Astrocyte (in vitro differentiated cells and primary cell): ENCODE results near the gene ZNF780B. TPM values are rescaled to one million over a fixed set of nuclear protein-coding genes. Genes with fewer than 3 reads are reported as not detected.

ENCODE experiments used
- DNase-seq: peaks from one replicate; pipeline ENCODE4 v3.0.0-alpha.2; 2010; ENCODE audit warnings: low read depth
- FAIRE-seq: peaks from 2 replicates; lab custom pipeline; 2011; peaks lifted over from hg19 to GRCh38; lab: Jason Lieb, UNC
- H2AFZ ChIP-seq: 2 replicates; pipeline ENCODE4 v1.6.0; 2012; ENCODE audit warnings: low read depth, low read length, inconsistent platforms
- H3K27ac ChIP-seq: 2 replicates; pipeline ENCODE4 v1.5.1; 2011; ENCODE audit warnings: low read depth, low read length, inconsistent platforms
- H3K27me3 ChIP-seq: 2 replicates; pipeline ENCODE4 v1.6.0; 2011; ENCODE audit warnings: low read length, inconsistent platforms; ENCODE audit not compliant: insufficient read depth
- H3K36me3 ChIP-seq: 2 replicates; pipeline ENCODE4 v1.5.1; 2011; ENCODE audit warnings: low read length, inconsistent platforms; ENCODE audit not compliant: insufficient read depth
- H3K4me1 ChIP-seq: 2 replicates; pipeline ENCODE4 v1.5.1; 2011; ENCODE audit warnings: low read length, inconsistent platforms; ENCODE audit not compliant: insufficient read depth
- H3K4me2 ChIP-seq: 2 replicates; pipeline ENCODE4 v1.6.0; 2012; ENCODE audit warnings: low read length, inconsistent platforms
- H3K4me3 ChIP-seq: 2 replicates; pipeline ENCODE4 v1.5.1; 2011; ENCODE audit warnings: low read depth, mild to moderate bottlenecking, low read length, inconsistent platforms; ENCODE audit not compliant: insufficient read depth
- H3K79me2 ChIP-seq: 2 replicates; pipeline ENCODE4 v1.6.0; 2012; ENCODE audit warnings: mild to moderate bottlenecking, low read length, inconsistent platforms; ENCODE audit not compliant: insufficient read depth
- H3K9ac ChIP-seq: 2 replicates; pipeline ENCODE4 v1.6.0; 2012; ENCODE audit warnings: mild to moderate bottlenecking, low read length, inconsistent platforms
- H3K9me3 ChIP-seq: 2 replicates; pipeline ENCODE4 v1.5.1; 2012; ENCODE audit warnings: low read depth, mild to moderate bottlenecking, low read length, inconsistent platforms; ENCODE audit not compliant: insufficient read depth
- H4K20me1 ChIP-seq: 2 replicates; pipeline ENCODE4 v1.6.0; 2012; ENCODE audit warnings: low read length, inconsistent platforms; ENCODE audit not compliant: insufficient read depth
- H3K27ac Mint-ChIP-seq: one replicate; pipeline ENCODE4 v1.8.0; 2021; ENCODE audit warnings: mild to moderate bottlenecking, mixed read lengths; ENCODE audit not compliant: unreplicated experiment
- H3K27me3 Mint-ChIP-seq: one replicate; pipeline ENCODE4 v1.8.0; 2021; ENCODE audit warnings: low read depth, mixed read lengths; ENCODE audit not compliant: unreplicated experiment
- H3K36me3 Mint-ChIP-seq: one replicate; pipeline ENCODE4 v1.8.0; 2021; ENCODE audit warnings: low read depth, mixed read lengths; ENCODE audit not compliant: unreplicated experiment
- H3K4me1 Mint-ChIP-seq: one replicate; pipeline ENCODE4 v1.8.0; 2021; ENCODE audit warnings: low read depth, mixed read lengths; ENCODE audit not compliant: unreplicated experiment
- H3K4me3 Mint-ChIP-seq: one replicate; pipeline ENCODE4 v1.8.0; 2021; ENCODE audit warnings: mild to moderate bottlenecking, moderate library complexity, mixed read lengths; ENCODE audit not compliant: unreplicated experiment
- H3K9me3 Mint-ChIP-seq: one replicate; pipeline ENCODE4 v1.8.0; 2021; ENCODE audit warnings: mild to moderate bottlenecking, mixed read lengths; ENCODE audit not compliant: unreplicated experiment
- EZH2 ChIP-seq: IDR thresholded peaks from 2 replicates; pipeline ENCODE4 v1.6.1; 2012; ENCODE audit warnings: mild to moderate bottlenecking, low read length, inconsistent platforms; ENCODE audit not compliant: insufficient read depth
- total RNA-seq: library from RNA; stranded (reverse); gene quantifications from 2 replicates; pipeline ENCODE4 v1.2.1, GENCODE V29; 2021
- TF ChIP-seq, protein P1 (sequence below): IDR thresholded peaks from 2 replicates; pipeline ENCODE4 v1.5.1; 2011; ENCODE audit warnings: low read depth, mild to moderate bottlenecking, inconsistent platforms, low read length, moderate library complexity; ENCODE audit not compliant: insufficient read depth

Gene ZNF780B
- total RNA-seq, 1 donor from 2014 or later = 12.0 TPM

DNA sequence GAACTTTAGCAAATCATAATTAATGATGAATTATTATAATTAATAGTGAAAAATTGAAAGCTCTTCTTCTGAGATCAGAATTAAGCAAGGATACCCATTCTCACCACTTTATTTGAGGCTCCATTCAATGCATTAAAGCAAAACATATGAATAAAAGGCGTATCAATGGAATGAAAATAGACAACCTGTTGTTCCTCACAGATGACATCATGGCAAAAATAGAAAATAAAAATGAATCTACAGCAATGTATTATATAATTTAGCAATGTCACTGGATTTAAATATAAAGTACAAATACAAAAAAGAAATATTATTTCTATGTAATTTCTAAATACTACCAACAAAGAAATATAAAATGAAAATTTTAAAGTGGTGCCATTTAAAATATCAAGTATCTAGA lies 45.8 kb upstream of the ZNF780B start:
- Mint-ChIP-seq H3K4me3 (no peak overlapping the region), H3K4me1 (no peaks in the 10 kb centered on the region), H3K36me3 (no peaks in the 10 kb centered on the region), H3K9me3 (no peaks in the 10 kb centered on the region), H3K27me3 (peaks cover 19% of the 10 kb centered on the region), H3K27ac (no peak overlapping the region)
- Histone ChIP-seq H3K4me2 (no peak overlapping the region), H3K79me2 (no peaks in the 10 kb centered on the region), H3K27ac (no peak overlapping the region), H3K36me3 (no peaks in the 10 kb centered on the region), H3K27me3 (no peaks in the 10 kb centered on the region), H3K4me3 (no peak overlapping the region), H3K4me1 (no peaks in the 10 kb centered on the region), H4K20me1 (no peaks in the 10 kb centered on the region), H2AFZ (no peak overlapping the region), H3K9ac (no peak overlapping the region), H3K9me3 (no peaks in the 10 kb centered on the region)
- FAIRE-seq = no peak
- no peak for DNase-seq
- TF ChIP-seq, protein P1, sequence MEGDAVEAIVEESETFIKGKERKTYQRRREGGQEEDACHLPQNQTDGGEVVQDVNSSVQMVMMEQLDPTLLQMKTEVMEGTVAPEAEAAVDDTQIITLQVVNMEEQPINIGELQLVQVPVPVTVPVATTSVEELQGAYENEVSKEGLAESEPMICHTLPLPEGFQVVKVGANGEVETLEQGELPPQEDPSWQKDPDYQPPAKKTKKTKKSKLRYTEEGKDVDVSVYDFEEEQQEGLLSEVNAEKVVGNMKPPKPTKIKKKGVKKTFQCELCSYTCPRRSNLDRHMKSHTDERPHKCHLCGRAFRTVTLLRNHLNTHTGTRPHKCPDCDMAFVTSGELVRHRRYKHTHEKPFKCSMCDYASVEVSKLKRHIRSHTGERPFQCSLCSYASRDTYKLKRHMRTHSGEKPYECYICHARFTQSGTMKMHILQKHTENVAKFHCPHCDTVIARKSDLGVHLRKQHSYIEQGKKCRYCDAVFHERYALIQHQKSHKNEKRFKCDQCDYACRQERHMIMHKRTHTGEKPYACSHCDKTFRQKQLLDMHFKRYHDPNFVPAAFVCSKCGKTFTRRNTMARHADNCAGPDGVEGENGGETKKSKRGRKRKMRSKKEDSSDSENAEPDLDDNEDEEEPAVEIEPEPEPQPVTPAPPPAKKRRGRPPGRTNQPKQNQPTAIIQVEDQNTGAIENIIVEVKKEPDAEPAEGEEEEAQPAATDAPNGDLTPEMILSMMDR = no peak
- no peak for TF ChIP-seq EZH2

DNA sequence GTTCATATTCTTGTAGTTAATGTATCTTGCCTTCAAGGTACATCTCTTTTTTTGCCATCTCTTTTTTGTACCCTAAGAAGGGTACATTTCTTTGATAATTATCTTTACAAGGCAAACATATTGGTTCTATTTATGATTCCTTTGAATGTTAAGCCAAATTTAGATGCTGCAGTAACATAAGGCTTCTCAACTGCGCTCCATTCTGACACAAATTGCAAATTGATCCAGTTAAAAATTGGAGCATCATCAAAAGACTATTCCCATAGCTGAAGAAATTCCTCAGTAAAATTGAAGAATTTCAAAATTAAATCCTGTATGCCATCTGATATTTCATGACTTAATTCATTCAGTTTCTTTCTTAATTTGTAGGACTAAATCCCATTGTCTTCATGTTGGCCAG lies 37.4 kb upstream of the ZNF780B start:
- Histone ChIP-seq H3K4me3 (no peak overlapping the region), H3K27ac (no peak overlapping the region), H3K4me1 (peaks cover 9% of the 10 kb centered on the region), H2AFZ (no peak overlapping the region), H3K4me2 (no peak overlapping the region), H3K79me2 (peaks cover 18% of the 10 kb centered on the region), H3K36me3 (no peaks in the 10 kb centered on the region), H4K20me1 (peaks cover 3% of the 10 kb centered on the region), H3K9me3 (no peaks in the 10 kb centered on the region), H3K27me3 (no peaks in the 10 kb centered on the region), H3K9ac (no peak overlapping the region)
- H3K9me3 Mint-ChIP-seq = peaks cover 6% of the 10 kb centered on the region
- H3K36me3 Mint-ChIP-seq = no peaks in the 10 kb centered on the region
- peaks cover 2% of the 10 kb centered on the region for H3K27me3 Mint-ChIP-seq
- FAIRE-seq (no peak), DNase-seq (no peak)
- peaks cover 4% of the 10 kb centered on the region for H3K4me1 Mint-ChIP-seq
- H3K4me3 Mint-ChIP-seq = no peak overlapping the region
- H3K27ac Mint-ChIP-seq = no peak overlapping the region
- no peak for TF ChIP-seq EZH2
- TF ChIP-seq, protein P1 = no peak

DNA sequence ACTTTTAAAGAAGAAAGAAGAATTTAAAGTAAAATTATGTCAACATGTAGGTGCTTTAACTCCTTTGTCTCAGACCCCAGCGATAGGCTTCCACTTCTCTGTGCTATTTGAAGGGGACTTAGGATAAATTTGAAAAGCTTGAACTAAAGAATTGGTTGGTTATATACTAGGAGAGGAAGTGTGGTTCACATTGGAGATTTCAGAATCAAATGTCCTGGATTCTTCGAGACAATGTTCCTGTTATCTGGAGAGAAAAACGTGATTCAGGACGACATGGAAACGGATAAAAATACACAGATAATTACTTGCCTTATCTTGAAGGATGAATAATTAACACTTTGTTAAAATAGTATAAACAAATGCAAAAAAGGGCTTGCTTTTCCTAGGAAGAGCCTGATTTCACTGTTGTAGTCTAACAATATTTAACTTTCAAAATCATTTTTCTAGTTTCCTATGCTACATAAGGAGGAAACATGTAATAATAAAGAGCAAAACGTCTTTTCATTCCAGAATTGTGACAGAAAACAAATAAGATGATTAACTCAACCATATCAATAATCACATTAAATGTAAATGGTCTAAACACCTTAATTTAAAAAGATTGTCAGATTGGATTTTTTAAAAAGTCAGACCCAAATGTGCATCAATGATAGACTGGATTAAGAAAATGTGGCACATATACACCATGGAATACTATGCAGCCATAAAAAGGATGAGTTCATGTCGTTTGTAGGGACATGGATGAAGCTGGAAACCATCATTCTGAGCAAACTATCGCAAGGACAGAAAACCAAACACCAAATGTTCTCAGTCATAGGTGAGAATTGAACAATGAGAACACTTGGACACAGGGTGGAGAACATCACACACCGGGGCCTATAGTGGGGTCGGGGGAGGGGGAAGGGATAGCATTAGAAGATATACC lies 35.4 kb upstream of the ZNF780B start:
- Histone ChIP-seq H3K27ac (peak overlapping the region; percentile 73), H3K27me3 (no peaks in the 10 kb centered on the region), H3K9ac (peak overlapping the region; percentile 90), H3K9me3 (no peaks in the 10 kb centered on the region), H3K4me1 (peaks cover 9% of the 10 kb centered on the region), H2AFZ (peak overlapping the region; percentile 97), H4K20me1 (peaks cover 8% of the 10 kb centered on the region), H3K4me3 (peak overlapping the region; percentile 82), H3K4me2 (peak overlapping the region; percentile 97), H3K79me2 (peaks cover 27% of the 10 kb centered on the region), H3K36me3 (no peaks in the 10 kb centered on the region)
- peaks cover 4% of the 10 kb centered on the region for H3K4me1 Mint-ChIP-seq
- DNase-seq (no peak), FAIRE-seq (no peak)
- TF ChIP-seq EZH2 = no peak
- TF ChIP-seq, protein P1 = no peak
- H3K4me3 Mint-ChIP-seq = peak overlapping the region; percentile 99
- H3K9me3 Mint-ChIP-seq = peaks cover 6% of the 10 kb centered on the region
- no peaks in the 10 kb centered on the region for H3K36me3 Mint-ChIP-seq
- H3K27me3 Mint-ChIP-seq = peaks cover 2% of the 10 kb centered on the region
- H3K27ac Mint-ChIP-seq = peak overlapping the region; percentile 97
